A673 (cell line): ENCODE data around the gene MAML3. TPM values are rescaled to one million over a fixed set of nuclear protein-coding genes. Genes with fewer than 3 reads are reported as not detected.

ENCODE experiments used
- BruUV-seq: library from RNA; stranded (reverse); fragments of 400-500 nt; replicated peaks from 2 replicates; lab custom pipeline; 2021; lab: Mats Ljungman, UMichigan
- CTCF ChIA-PET: fragments of 300-600 bp; sonication (Branson Sonifier 250); formaldehyde crosslinking; loops from one replicate; lab custom pipeline; 2022; ENCODE audit warnings: antibody characterized with exemption; lab: Charles Lee
- POLR2A ChIA-PET: fragments of 300-600 bp; sonication (Branson Sonifier 250); formaldehyde crosslinking; loops from one replicate; lab custom pipeline; 2022; ENCODE audit warnings: antibody characterized with exemption; ENCODE audit not compliant: low non-redundant PET; lab: Charles Lee
- DNase-seq: peaks from one replicate; pipeline ENCODE4 v3.0.0-alpha.2; 2015; ENCODE audit warnings: low spot score
- H3K27ac ChIP-seq: fragments of 200-600 bp; sonication (generic); 2 replicates; pipeline ENCODE4 v1.5.1; 2016; ENCODE audit warnings: mixed run types, low read depth, mild to moderate bottlenecking, mixed read lengths, antibody characterized with exemption, low read length; ENCODE audit not compliant: poor library complexity, severe bottlenecking
- H3K27me3 ChIP-seq: fragments of 200-600 bp; sonication (generic); replicated peaks from 2 replicates; pipeline ENCODE4 v1.6.1; 2017; ENCODE audit warnings: mixed run types, low read depth, mild to moderate bottlenecking, mixed read lengths, antibody characterized with exemption, low read length; ENCODE audit not compliant: insufficient read depth, poor library complexity
- H3K36me3 ChIP-seq: fragments of 200-600 bp; sonication (generic); 2 replicates; pipeline ENCODE4 v1.6.1; 2016; ENCODE audit warnings: mixed run types, mild to moderate bottlenecking, mixed read lengths, antibody characterized with exemption, low read length; ENCODE audit not compliant: insufficient read depth, poor library complexity, severe bottlenecking
- H3K4me1 ChIP-seq: fragments of 200-600 bp; sonication (generic); 2 replicates; pipeline ENCODE4 v1.6.1; 2017; ENCODE audit warnings: mixed run types, mild to moderate bottlenecking, mixed read lengths, antibody characterized with exemption, low read length; ENCODE audit not compliant: insufficient read depth, poor library complexity, severe bottlenecking
- H3K4me3 ChIP-seq: fragments of 200-600 bp; sonication (generic); 2 replicates; pipeline ENCODE4 v1.5.1; 2016; ENCODE audit warnings: low read depth, mixed run types, mild to moderate bottlenecking, mixed read lengths, low read length; ENCODE audit not compliant: poor library complexity, severe bottlenecking
- H3K9me3 ChIP-seq: fragments of 200-600 bp; sonication (generic); 2 replicates; pipeline ENCODE4 v1.6.1; 2016; ENCODE audit warnings: mixed run types, low read depth, mild to moderate bottlenecking, mixed read lengths, antibody characterized with exemption, low read length; ENCODE audit not compliant: poor library complexity, severe bottlenecking
- CTCF ChIP-seq: fragments of 300-800, 200-600 bp; sonication (generic); conservative IDR thresholded peaks from 2 replicates; pipeline ENCODE4 v1.5.1; 2017; ENCODE audit warnings: low read depth, mild to moderate bottlenecking, antibody characterized with exemption, low read length, moderate library complexity, mixed read lengths
- EZH2 ChIP-seq: fragments of 200-600 bp; sonication (generic); IDR thresholded peaks from 2 replicates; pipeline ENCODE4 v1.6.1; 2017; ENCODE audit warnings: borderline replicate concordance, low read depth, mild to moderate bottlenecking, mixed read lengths, antibody characterized with exemption, low read length; ENCODE audit not compliant: poor library complexity, severe bottlenecking
- intact Hi-C: fragments of 100-400 bp; cut with micrococcal nuclease; formaldehyde crosslinking; loops from one replicate; pipeline ENCODE4 v1.10.0; 2022; ENCODE audit not compliant: unreplicated experiment
- total RNA-seq: library from RNA; stranded (reverse); gene quantifications from 2 replicates; pipeline ENCODE4 v1.2.3, GENCODE V29; 2021

MAML3 gene
- total RNA-seq, 1 experiment from 2014 or later = 3.7 TPM

DNA sequence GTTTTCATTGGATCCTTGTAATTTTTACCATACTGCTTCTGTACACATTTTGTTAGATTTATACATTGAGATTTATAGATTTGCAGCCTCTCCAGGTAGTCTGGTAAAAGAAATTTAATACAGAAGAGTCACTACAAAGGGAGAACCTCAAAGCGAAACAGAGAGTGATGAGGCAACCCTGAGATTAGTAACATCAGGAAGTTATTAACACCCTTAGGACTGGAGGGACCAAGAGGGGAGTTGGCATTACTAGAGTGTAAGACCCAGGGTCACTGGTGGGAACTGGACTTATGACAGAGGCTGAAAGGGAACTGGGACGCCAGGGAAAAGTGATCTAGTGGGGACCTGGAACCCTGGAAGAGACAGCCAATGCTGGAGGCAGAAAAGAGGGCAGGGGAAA lies 20.6 kb upstream of the MAML3 start:
- TF ChIP-seq EZH2 (no peak), CTCF (no peak)
- Histone ChIP-seq H3K27ac (no peak overlapping the region), H3K4me1 (no peaks in the 10 kb centered on the region), H3K9me3 (no peaks in the 10 kb centered on the region), H3K36me3 (no peaks in the 10 kb centered on the region), H3K4me3 (no peak overlapping the region), H3K27me3 (no peaks in the 10 kb centered on the region)
- CTCF ChIA-PET = no interaction called here
- intact Hi-C loops = no loop called here
- POLR2A ChIA-PET = no interaction called here
- BruUV-seq = no TSS peak
- no peak for DNase-seq

GRCh38 chr4:140172960-140173359 lies 19.0 kb upstream of the MAML3 start:
- no peak for DNase-seq
- no peaks in the 10 kb centered on the region for H3K36me3 ChIP-seq
- intact Hi-C loops = no loop called here
- ChIA-PET POLR2A (no interaction called here), CTCF (no interaction called here)
- no peak for TF ChIP-seq CTCF
- no peaks in the 10 kb centered on the region for H3K4me1 ChIP-seq
- H3K27me3 ChIP-seq = no peaks in the 10 kb centered on the region
- H3K27ac ChIP-seq = no peak overlapping the region
- H3K4me3 ChIP-seq = no peak overlapping the region
- no peaks in the 10 kb centered on the region for H3K9me3 ChIP-seq
- no TSS peak for BruUV-seq

DNA sequence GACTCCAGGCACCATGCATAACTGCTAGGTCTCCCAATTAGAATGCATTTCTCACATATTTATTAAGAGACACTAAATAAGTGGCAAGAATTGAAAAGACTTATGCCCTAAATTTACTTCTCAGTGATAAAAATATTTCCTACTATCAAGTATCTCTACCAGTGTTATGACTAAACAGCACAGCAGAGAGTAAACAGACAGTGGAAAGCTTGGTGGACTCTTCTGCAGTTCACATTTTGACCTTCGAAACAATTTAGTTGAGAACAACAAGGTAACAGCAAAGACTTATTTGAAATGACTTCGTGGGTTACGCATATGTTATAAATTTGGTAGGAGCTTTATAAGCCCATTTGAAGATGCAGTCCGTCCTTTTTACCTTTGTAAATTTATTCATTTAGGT lies 16.3 kb upstream of the MAML3 start:
- no peak for DNase-seq
- H3K4me3 ChIP-seq = no peak overlapping the region
- H3K27me3 ChIP-seq = no peaks in the 10 kb centered on the region
- H3K27ac ChIP-seq = no peak overlapping the region
- H3K4me1 ChIP-seq = no peaks in the 10 kb centered on the region
- no TSS peak for BruUV-seq
- H3K9me3 ChIP-seq = no peaks in the 10 kb centered on the region
- TF ChIP-seq CTCF = no peak
- no peak for TF ChIP-seq EZH2
- intact Hi-C loops = no loop called here
- ChIA-PET CTCF (no interaction called here), POLR2A (no interaction called here)
- no peaks in the 10 kb centered on the region for H3K36me3 ChIP-seq
